NB4 (cell line): Measurements from ENCODE around the gene GPC1.

ENCODE experiments used
- DNase-seq: peaks from one replicate; pipeline ENCODE4 v3.0.0; 2010; ENCODE audit warnings: low read depth
- H3K4me3 ChIP-seq: one replicate; pipeline ENCODE4 v1.5.1; 2011; ENCODE audit warnings: mild to moderate bottlenecking, low read depth, low read length, moderate library complexity
- MYC ChIP-seq: IDR thresholded peaks from 2 replicates; pipeline ENCODE4 v1.6.1; 2011; ENCODE audit warnings: low read depth, low read length
- POLR2A ChIP-seq: IDR thresholded peaks from 2 replicates; pipeline ENCODE4 v1.6.1; 2011; ENCODE audit warnings: mild to moderate bottlenecking; ENCODE audit not compliant: insufficient read length; ENCODE audit errors: extremely low read depth
- TF ChIP-seq, protein P1 (sequence below): IDR thresholded peaks from 2 replicates; pipeline ENCODE4 v1.6.1; 2011; ENCODE audit warnings: low read depth, low read length
- TF ChIP-seq, protein P2 (sequence below): IDR thresholded peaks from one replicate; pipeline ENCODE4 v1.5.1; 2012; ENCODE audit warnings: low read depth, low read length

GPC1 gene

DNA sequence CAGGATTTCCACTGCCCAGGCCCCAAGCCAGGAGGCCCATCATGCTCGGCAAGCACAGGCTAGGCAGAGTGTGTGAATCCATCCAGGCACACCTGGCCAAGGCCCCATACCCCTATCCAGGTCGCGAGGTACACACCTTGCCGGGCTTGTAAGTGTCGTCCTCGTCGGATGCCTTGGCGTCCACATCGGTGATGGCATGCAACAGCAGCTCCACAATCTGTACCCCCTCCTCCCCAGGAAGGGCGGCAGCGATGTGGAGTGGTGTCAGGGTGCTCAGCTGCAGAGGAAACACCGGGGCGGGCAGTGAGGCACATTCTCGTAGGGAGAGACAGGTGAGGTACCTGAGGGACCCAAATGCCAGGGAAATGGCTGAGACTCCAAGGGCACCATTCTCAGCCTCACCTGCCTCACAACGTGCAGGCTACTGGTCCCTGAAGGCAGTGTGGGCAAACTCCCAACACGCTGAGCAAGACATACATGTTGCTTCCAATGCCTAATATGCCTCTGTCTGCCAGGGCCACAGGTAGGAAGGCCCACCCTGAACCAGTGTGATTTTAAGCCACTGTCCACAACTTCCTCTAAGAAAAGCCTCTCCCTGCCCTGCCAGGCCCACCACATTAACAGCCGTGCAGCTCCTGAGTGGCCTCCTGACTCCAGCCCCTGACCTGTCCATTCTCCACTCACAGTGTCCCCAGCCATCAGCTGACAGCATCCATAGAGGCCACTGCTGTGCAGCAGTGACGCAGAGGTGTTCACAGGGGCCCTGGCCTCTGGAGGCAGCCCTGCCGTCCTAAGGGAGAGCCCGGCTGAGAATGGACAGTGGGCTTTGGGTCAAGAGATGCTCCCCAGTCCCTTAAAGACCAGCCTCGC, 77.4 kb downstream of the GPC1 start:
- no peak overlapping the region for H3K4me3 ChIP-seq
- DNase-seq, result no peak
- TF ChIP-seq POLR2A (no peak), MYC (no peak)
- TF ChIP-seq, protein P1, sequence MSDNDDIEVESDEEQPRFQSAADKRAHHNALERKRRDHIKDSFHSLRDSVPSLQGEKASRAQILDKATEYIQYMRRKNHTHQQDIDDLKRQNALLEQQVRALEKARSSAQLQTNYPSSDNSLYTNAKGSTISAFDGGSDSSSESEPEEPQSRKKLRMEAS, result no peak
- TF ChIP-seq, protein P2, sequence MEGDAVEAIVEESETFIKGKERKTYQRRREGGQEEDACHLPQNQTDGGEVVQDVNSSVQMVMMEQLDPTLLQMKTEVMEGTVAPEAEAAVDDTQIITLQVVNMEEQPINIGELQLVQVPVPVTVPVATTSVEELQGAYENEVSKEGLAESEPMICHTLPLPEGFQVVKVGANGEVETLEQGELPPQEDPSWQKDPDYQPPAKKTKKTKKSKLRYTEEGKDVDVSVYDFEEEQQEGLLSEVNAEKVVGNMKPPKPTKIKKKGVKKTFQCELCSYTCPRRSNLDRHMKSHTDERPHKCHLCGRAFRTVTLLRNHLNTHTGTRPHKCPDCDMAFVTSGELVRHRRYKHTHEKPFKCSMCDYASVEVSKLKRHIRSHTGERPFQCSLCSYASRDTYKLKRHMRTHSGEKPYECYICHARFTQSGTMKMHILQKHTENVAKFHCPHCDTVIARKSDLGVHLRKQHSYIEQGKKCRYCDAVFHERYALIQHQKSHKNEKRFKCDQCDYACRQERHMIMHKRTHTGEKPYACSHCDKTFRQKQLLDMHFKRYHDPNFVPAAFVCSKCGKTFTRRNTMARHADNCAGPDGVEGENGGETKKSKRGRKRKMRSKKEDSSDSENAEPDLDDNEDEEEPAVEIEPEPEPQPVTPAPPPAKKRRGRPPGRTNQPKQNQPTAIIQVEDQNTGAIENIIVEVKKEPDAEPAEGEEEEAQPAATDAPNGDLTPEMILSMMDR, result no peak

DNA sequence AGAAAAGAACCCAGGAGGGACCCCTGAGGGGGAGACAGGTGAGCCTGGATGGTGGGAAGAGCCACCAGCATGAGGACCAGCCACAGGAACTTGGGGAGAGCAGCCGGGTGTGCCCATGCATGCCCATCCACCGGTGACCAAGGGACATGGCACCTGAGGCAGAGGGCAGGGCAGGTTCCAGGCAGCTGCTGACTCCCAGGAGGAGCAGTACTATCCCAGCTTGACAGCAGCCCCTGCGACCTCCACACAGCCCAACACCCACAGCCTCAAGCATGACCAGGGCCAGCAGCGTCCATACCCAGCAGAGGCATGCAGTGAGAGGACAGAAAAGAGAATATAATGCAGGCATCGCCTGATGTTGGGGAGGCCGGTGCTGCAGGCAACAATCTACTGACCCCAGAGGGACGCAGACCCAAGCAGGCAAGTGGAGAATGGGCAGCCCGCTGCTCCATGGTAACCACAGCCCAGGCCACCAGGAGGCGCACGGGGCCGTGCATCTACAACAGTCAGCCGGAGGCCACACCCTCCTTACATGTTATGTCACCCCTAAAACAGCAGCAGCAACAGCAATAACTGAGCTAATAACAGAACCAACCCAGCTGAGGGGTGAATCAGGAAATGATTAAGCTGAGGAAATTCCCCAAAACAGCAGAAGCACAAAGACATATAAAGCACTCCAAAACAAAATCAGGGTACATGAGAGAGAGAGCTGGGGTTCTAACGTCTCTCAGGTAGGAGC, 78.3 kb downstream of the GPC1 start:
- TF ChIP-seq MYC (0 out of 2 replicates have a peak, but pooled peaks have one; percentile 20), POLR2A (no peak)
- TF ChIP-seq, protein P1, result 0 out of 2 replicates have a peak, but pooled peaks have one; percentile 15
- TF ChIP-seq, protein P2, result peak; percentile 94
- no peak overlapping the region for H3K4me3 ChIP-seq
- peak; percentile 82 for DNase-seq

DNA sequence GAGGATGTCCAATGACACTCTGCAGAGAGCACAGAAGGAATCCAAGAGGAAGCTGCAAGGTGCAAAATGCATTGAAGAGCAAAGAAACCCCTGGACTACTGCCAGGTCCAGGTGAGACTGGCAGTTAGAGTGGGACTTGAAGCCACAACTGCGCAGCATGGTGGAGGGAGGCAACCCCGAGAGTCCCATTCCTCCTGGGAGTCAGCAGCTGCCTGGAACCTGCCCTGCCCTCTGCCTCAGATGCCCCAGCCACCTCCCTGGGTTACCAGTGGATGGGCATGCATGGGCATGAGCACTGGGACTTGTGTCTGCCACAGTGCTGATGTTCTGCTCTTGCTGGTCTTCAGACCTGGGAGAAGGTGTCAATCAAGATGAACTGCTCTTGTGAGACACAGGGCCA, 79.2 kb downstream of the GPC1 start:
- DNase-seq, result no peak
- TF ChIP-seq, protein P2, result no peak
- no peak for TF ChIP-seq POLR2A
- no peak for TF ChIP-seq MYC
- TF ChIP-seq, protein P1, result no peak
- H3K4me3 ChIP-seq, result no peak overlapping the region

DNA sequence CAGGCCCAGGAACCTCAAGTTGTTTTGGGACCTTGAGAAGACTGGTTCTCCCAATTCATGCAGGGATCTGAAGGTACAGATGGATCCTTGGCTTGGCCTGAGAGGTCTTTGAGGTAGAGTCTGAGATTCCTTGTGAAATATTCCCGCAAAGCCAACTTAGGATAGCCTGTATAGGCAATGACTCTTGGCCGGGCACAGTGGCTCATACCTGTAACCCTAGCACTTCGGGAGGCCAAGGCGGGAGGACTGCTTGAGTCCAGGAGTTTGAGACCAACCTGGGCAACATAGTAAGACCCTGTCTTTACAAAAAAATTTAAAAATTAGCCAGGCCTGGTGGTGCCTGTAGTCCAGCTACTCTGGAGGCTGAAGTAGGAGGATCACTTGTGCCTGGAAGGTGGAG, 81.9 kb downstream of the GPC1 start:
- TF ChIP-seq, protein P1, result no peak
- TF ChIP-seq MYC (no peak), POLR2A (no peak)
- TF ChIP-seq, protein P2, result no peak
- DNase-seq, result no peak
- H3K4me3 ChIP-seq, result no peak overlapping the region
